Measurements from ENCODE around the gene FAM89B.

FAM89B gene

DNA sequence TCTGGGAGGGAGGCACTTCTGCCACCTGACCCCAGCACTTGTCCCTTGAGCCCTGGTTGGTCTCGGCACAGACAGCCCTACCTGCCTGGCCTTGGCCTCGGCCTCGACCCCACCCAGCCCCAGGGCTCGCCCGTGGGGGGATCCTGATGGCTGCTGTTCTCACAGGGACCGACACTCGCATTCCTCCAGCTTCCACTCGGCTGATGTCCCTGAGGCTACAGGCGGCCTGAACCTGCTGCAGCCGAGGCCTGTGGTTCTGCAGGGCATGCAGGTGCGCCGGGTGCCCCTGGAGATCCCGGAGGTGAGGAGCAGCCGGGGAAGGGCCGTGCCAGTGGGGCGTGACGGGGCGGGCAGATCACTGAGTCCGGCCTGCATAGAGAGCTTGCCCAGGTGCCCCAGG, 48.3 kb downstream of the FAM89B start:
- TF ChIP-seq, protein P1, sequence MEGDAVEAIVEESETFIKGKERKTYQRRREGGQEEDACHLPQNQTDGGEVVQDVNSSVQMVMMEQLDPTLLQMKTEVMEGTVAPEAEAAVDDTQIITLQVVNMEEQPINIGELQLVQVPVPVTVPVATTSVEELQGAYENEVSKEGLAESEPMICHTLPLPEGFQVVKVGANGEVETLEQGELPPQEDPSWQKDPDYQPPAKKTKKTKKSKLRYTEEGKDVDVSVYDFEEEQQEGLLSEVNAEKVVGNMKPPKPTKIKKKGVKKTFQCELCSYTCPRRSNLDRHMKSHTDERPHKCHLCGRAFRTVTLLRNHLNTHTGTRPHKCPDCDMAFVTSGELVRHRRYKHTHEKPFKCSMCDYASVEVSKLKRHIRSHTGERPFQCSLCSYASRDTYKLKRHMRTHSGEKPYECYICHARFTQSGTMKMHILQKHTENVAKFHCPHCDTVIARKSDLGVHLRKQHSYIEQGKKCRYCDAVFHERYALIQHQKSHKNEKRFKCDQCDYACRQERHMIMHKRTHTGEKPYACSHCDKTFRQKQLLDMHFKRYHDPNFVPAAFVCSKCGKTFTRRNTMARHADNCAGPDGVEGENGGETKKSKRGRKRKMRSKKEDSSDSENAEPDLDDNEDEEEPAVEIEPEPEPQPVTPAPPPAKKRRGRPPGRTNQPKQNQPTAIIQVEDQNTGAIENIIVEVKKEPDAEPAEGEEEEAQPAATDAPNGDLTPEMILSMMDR (IDR thresholded peaks at IDR 0.05; ENCODE audit: low read depth, low read length) = no peak
- Histone ChIP-seq H3K27me3 (no peaks in the 10 kb centered on the region), H3K4me3 (ENCODE audit: low read depth, low read length) (no peak overlapping the region), H3K9me3 (no peaks in the 10 kb centered on the region), H3K4me1 (no peaks in the 10 kb centered on the region), H3K36me3 (no peaks in the 10 kb centered on the region; the same call in 1 of the 2 replicates)
- DNase-seq = no peak

DNA sequence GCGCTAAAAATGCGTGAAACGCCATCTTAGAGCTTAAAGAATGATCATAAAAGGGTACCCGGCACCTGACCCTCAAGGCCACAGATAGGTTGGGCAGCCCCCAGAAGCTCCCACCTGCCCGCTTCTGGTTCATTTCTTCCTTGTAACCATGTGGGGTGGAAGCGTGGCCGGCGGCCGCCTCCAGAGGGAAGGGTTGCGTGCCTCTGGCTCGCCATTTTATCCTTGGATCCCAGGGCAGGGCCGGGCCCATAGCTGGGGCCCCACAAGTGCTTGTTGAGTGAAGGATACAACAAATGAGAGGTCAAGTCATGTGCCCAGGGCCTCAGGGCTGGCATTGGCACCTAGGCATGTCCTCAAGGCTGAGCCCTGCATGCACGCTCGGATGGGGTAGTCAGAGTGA, 49.1 kb downstream of the FAM89B start:
- Histone ChIP-seq H3K4me3 (ENCODE audit: low read depth, low read length) (no peak overlapping the region), H3K27me3 (no peaks in the 10 kb centered on the region), H3K9me3 (no peaks in the 10 kb centered on the region), H3K4me1 (no peaks in the 10 kb centered on the region), H3K36me3 (no peaks in the 10 kb centered on the region; the same call in none of the 2 replicates)
- DNase-seq = no peak
- TF ChIP-seq, protein P1 (IDR thresholded peaks at IDR 0.05; ENCODE audit: low read depth, low read length) = no peak

DNA sequence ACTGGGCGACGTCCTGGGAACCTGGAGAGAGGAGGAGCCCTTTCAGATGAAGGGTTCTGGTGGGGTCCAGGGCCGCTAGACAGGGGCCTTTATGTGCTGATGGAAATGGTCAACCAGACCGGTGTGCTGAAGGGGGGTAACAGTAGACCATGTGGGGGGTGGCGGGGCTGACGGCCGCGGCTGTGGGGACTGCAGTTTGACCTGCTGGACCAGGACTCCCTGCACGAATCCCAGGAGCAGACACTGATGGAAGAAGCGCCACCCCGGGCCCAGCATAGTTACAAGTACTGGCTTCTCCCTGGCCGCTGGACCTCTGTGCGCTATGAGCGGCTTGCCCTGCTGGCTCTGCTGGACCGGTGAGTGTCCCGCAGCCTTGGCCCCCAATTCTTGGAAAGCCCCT, 49.7 kb downstream of the FAM89B start:
- TF ChIP-seq, protein P1 (IDR thresholded peaks at IDR 0.05; ENCODE audit: low read depth, low read length) = no peak
- no peak for DNase-seq
- Histone ChIP-seq H3K4me3 (ENCODE audit: low read depth, low read length) (no peak overlapping the region), H3K4me1 (no peaks in the 10 kb centered on the region), H3K27me3 (no peaks in the 10 kb centered on the region), H3K36me3 (no peaks in the 10 kb centered on the region; the same call in none of the 2 replicates), H3K9me3 (no peaks in the 10 kb centered on the region)

DNA sequence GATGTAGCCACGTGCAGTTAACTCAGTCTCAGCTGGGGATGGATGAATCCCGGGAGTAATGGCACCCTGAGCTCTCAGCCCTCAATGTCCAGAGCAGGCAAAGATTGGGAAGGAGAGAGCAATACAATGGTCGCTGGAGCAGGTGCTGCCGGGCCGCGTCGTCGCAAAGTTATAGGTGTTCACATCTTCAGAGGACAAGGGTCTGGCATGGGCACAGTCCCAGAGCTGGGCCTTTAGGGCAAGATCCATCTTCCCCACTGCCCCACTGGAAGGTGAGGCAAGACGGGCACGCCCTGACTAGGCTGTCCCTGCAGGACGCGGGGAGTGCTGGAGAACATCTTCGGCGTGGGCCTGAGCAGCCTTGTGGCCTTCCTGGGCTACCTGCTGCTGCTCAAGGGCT, 50.8 kb downstream of the FAM89B start:
- Histone ChIP-seq H3K9me3 (no peaks in the 10 kb centered on the region), H3K4me3 (ENCODE audit: low read depth, low read length) (no peak overlapping the region), H3K36me3 (no peaks in the 10 kb centered on the region; the same call in none of the 2 replicates), H3K27me3 (no peaks in the 10 kb centered on the region), H3K4me1 (no peaks in the 10 kb centered on the region)
- TF ChIP-seq, protein P1 (IDR thresholded peaks at IDR 0.05; ENCODE audit: low read depth, low read length) = no peak
- no peak for DNase-seq
